SIG-M5 treated with dmso at 0.1 percent for 504 hours (cell line): ENCODE measurements around the gene ATP5F1D.
A peak's percentile ranks its signal among the peaks of the same experiment; 100 is the strongest.
"Not testable (repeated sequence)": the region's sequence is repeated elsewhere in the genome, so short reads cannot be mapped to it uniquely, and the experiment has no call there.

ENCODE experiments used
- DNase-seq: peaks from one replicate; lab custom pipeline; 2025; ENCODE audit not compliant: unreplicated experiment; lab: John Stamatoyannopoulos, UW

Gene ATP5F1D

DNA sequence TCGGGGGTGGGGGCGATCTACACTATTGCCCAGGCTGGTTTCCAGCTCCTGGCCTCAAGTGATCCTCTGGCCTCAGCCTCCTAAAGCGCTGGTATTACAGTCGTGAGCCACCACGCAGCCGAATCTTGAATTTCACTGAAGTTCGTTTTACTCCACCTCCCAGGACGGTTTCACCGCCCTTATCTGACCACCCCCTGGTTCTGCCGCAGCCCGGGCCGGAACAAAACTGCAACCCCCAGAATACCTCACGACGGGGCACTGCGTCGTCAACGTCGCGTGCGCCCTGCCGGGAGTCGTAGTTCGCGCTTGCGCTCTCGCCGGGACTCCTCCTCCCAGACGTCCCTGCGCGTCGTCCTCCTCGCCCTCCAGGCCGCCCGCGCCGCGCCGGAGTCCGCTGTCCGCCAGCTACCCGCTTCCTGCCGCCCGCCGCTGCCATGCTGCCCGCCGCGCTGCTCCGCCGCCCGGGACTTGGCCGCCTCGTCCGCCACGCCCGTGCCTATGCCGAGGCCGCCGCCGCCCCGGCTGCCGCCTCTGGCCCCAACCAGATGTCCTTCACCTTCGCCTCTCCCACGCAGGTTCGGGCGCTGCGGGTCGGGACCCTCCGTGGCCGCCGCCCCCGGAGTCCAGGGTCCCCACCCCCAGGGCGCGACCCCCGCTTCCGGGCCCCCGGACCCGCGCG is at the start of gene ATP5F1D:
TSS of gene ATP5F1D (plus strand) at position 335 of the 679 bp plus-strand sequence. CDS start at position 435, 100 bp downstream.
- DNase-seq: peak; percentile 87

DNA sequence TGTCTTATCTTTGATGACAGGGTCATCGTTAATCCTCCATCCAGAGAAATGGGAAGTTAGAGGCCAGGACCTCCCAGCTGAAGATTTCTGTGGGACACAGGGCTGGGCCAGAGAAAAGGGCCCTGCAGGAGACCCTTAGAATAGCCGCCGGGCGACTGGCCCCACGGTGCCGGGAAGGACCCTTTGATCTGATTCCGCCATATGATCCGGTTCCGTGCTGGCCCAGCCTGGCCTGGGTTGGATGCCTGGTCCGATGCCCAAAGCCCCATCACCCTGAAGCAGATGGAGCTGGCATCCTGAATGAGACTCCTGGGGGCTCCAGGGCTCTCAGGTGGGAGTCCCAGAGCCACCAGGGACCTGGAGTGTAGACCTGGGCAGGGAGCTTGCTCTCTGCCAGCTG is 42.0 kb upstream of the ATP5F1D start:
- no peak for DNase-seq

DNA sequence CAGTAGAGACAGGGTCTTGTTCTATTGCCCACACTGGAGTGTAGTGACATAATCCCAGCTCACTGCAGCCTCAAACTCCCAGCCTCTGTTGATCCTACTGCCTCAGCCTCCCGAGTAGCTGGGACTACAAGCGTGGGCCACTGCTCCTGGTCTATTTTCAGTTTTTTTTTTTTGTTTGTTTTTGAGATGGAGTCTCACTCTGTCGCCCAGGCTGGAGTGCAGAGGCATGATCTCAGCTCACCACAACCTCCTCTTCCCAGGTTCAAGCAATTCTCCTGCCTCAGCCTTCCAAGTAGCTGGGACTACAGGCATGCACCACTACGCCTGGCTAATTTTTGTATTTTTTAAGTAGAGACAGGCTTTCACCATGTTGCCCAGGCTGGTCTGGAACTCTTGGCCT is 40.9 kb upstream of the ATP5F1D start:
- DNase-seq: not testable (repeated sequence)

DNA sequence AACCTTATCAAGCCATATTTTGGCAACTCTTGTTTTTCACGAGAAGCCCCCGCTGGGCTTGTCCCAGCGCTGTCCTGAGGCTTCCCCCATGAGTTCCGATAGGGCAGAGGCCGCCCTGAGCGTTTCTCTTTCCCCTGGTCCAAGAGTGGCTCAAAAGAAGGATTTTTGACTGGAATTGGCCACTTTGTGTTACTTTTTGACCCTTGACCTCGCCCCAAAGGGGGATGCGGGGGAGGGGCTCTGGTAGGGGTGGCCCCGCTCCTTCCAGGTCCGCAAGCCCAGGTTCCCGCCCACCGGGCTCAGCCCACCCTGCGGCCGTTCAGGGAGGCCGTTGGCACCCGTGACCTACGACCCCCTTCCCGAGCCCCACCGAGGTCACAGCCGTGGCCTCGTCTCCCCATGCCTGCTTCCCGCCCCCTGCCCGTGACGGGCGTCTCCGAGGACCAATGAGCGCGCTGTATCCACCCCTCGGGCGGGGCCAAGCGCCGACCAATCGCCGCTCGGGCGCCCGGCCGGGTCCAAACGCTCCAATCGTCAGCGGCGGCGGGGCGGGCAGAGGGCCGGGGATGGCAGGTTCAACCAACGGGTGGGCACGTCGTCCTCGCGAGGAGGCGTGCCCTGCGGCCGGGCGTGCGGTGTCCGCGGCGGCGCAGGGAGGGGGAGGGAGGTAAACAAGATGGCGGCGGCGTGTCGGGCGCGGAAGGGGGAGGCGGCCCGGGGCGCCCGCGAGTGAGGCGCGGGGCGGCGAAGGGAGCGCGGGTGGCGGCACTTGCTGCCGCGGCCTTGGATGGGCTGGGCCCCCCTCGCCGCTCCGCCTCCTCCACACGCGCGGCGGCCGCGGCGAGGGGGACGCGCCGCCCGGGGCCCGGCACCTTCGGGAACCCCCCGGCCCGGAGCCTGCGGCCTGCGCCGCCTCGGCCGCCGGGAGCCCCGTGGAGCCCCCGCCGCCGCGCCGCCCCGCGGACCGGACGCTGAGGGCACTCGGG is 36.1 kb upstream of the ATP5F1D start, which contains the start of gene STK11:
TSS of gene STK11 (plus strand) at position 665 of the 986 bp plus-strand sequence. CDS start 1,136 bp downstream, outside the sequence.
- DNase-seq: peak; percentile 93

DNA sequence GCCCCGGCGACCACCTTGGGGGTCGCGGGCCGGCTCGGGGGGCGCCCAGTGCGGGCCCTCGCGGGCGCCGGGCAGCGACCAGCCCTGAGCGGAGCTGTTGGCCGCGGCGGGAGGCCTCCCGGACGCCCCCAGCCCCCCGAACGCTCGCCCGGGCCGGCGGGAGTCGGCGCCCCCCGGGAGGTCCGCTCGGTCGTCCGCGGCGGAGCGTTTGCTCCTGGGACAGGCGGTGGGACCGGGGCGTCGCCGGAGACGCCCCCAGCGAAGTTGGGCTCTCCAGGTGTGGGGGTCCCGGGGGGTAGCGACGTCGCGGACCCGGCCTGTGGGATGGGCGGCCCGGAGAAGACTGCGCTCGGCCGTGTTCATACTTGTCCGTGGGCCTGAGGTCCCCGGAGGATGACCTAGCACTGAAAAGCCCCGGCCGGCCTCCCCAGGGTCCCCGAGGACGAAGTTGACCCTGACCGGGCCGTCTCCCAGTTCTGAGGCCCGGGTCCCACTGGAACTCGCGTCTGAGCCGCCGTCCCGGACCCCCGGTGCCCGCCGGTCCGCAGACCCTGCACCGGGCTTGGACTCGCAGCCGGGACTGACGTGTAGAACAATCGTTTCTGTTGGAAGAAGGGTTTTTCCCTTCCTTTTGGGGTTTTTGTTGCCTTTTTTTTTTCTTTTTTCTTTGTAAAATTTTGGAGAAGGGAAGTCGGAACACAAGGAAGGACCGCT is 35.2 kb upstream of the ATP5F1D start:
- DNase-seq: no peak

DNA sequence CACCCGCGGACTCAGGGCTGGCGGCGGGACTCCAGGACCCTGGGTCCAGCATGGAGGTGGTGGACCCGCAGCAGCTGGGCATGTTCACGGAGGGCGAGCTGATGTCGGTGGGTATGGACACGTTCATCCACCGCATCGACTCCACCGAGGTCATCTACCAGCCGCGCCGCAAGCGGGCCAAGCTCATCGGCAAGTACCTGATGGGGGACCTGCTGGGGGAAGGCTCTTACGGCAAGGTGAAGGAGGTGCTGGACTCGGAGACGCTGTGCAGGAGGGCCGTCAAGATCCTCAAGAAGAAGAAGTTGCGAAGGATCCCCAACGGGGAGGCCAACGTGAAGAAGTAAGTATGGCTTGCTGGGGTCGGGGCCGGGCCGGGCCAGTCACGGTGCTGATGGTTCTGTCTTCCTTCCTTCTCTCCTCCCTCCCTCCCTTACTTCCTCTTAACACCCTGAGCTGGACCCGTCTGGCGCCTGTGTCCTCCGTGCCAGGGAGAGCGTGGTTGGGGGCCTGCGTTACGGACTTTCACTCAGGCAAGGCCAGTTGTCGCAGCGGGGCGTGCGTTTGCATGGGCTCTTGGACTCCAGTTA is 34.6 kb upstream of the ATP5F1D start:
- DNase-seq: peak; percentile 61

DNA sequence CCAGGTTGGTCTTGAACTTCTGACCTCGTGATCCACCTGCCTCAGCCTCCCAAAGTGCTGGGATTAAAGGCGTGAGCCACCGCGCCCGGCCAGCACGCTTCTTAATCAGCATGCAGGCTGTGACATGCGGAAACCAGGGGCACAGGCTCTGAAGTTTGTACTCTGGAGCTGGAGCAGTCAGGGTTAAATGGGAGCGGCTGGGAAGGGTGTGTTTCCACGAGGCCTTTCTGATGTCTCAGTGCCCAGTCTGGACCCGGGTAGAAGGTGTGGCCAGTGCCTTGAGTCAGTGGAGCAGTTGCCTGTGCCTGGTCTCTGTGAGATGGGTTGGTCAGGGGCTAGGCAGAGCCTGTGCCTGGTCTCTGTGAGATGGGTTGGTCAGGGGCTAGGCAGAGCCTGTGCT is 32.7 kb upstream of the ATP5F1D start:
- not testable (repeated sequence) for DNase-seq

DNA sequence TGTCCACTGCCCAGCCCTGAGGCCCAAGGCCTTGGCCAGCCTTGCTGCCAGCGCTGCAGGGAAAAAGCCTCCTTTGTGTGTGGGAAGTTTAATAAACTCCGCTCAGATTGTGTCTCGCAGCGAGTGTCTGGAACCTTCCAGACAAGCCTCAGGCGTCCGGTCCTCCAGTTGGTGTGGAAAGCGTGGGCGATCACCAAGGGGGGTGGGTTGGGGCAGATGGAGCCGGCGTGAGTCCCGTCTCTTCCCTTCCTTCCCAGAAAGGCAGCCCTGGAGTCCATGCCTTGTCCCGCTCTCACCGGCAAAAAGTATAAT is 31.4 kb upstream of the ATP5F1D start:
- DNase-seq: no peak

DNA sequence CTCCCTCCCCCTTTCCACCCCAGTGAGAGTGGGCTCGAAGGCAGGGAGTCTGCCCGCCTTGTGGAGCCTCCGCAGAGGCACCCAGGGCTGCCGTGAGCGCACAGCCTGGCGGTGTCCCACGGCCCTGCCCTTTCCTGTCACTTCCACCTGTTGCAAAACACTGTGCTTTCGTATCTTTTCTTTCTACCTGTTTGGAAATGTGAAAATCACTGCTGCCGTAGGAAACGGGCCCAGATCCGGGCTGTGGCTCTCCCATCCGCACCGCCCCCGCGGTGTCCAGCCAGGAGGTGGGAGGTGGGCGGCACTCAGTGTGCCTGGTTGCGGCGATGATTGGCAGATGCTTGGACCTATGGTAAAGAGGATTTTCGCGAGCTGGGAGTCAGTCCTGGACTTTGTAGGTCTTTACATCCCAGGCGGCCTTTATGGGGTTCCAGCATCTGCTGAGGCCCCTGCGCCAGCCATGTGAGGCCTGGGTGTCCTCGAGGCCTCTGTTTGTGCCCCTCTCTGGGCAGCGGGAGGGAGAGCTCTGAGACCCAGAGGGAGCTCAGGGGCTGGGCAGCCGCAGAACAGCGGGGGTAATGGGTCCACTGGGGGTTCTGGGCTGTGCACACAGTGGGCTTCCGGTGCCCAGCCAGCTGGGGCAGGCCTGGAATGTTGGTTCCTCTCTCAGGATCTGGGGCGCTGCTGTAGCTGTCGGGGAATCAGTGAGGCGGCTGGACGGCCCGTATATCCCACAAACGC is 29.9 kb upstream of the ATP5F1D start:
- no peak for DNase-seq

DNA sequence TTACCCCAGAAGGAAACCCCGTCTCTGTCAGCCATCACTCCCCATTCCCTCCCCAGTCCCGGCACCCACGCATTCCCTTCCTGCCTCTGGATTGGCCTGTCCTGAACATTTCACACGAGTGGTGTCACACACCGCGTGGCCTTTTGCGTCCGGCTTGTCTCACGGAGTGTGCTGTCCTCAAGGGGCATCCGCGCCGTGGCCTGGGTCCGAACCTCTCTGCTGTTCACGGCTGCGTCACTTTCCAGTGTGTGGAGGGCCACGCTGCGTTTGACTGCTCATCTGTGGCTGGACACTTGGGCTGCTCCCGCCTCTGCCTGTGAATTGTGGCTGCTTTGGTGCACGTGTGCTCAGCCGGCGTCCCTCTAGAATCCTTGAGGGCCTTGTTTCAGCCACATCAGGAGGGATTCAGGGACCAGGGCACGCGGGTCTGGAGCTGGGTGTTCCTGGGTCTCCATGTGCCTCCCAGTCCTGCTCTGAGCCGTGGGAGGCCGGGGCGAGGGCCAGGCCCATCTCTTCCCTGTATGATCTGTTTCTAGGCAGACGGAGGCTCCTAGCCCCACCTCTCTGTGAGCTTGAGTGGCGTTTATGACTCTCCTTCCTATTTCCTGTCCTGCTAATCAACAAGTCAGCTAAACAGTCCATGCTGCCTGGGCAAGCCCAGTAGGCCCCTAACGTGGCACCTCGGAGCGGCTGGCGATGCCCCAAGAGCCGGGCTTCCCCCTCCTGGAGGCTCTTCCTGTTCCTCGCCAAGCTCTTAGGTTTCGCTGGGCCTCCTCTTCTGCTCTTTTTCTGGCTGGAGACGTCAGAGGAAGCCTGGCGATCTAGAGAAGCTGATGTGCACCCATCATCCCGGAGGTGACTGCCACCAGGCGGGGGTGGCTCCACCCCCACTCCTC is 27.9 kb upstream of the ATP5F1D start:
- peak; percentile 35 for DNase-seq

DNA sequence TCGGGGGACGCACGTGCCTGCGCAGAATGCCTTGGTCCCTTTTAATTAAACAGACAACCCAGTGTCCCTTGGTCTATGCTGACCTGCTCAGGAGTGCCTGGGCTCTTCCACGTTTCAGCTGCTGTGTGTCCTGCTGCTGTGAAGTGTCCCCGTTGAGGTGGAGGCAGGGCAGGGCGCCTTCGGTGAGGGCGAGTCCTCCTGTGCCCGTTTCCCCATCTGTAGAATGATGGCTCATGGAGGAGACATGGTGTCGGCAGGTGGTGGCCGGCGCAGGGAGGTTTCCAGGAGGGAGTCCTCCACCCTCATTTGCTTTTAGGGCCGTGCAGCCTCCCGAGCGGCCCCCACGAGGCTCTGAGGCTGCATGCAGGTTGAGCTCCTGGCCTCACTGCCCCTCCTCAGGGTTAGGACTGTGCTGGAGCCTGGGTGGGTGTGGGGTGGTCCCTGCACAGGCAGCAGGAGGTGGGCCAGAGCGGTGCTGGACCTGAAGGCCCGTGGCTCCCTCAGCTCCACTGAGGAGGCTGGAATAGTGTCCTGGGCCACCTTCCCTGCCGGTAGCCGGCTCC is 27.2 kb upstream of the ATP5F1D start:
- DNase-seq: no peak

DNA sequence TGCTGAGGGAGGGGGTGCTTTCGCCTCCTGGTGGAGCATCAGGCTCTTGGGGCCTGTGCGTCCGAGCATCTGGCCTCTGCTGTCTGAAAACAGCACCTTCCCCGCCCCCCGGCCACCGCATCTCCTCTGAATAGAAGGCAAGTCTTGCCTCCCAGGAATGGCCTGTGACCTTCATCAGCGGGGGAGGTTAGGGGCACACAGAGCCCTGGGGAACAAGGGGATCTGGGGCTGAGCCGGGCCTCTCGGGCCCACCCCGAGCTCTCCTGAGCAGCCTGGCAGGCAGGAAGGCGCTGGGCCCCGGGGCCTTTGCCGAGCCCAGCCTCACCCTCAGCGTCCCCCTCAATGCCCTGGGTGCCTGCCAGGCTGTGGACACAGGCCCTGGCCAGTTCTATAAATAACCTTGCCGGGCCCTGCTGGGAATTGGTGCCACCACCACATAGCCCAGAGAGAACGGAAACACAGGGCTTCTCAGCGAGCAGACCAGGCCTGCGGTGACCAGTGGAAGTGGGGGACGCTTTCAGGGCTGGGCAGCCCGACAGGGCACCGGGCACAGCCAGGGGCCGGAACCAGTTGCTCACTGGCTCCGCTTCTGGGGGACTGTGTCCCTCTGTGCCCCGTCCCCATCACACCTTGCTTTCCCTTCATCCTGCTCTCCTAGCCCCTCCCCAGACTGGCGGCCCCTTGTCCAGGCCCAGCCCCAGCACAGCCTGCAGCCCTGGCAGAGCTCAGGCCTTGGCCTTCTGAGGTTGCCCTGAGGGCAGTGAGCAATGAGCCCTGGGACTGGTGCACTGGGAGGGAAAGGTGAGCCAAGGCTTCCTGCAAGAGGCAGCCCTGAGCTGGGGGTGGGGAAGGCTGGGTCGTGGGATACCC is 26.5 kb upstream of the ATP5F1D start:
- DNase-seq: no peak

DNA sequence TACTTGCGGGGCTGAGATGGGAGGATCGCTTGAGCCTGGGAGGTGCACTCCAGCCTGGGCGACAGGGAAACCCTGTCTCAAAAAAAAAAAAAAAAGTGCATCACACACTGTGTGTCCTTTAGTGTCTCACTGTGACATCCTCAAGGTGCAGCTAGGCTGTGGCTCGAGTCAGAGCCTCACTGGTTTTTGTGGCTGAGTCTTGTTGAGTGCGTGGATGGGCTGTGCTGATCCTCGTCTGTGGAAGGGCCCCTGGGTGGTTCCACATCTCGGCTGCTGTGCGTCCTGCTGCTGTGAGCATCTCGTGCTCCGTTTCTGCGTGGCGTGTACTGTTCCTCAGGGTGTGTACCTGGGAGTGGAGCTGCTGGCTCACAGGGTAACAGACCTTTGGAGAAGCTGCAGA is 24.8 kb upstream of the ATP5F1D start:
- DNase-seq: no peak

DNA sequence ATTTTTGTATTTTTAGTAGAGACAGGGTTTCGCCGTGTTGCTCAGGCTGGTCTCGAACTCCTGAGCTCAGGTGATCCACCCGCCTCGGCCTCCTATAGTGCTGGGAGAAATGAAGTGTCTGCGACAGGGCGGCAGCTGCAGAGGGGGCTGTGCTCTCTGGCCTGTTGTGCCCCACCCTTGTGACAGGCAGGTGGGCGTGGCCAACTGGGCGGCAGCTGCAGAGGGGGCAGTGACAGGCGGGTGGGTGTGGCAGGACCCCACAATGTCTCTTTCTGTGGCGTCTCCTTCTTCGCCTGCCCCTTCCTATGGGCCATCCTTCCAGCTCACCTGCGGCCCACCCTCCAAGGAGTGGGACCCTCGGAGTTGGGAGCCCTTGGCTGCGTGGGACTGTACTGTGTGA is 24.2 kb upstream of the ATP5F1D start:
- no peak for DNase-seq

DNA sequence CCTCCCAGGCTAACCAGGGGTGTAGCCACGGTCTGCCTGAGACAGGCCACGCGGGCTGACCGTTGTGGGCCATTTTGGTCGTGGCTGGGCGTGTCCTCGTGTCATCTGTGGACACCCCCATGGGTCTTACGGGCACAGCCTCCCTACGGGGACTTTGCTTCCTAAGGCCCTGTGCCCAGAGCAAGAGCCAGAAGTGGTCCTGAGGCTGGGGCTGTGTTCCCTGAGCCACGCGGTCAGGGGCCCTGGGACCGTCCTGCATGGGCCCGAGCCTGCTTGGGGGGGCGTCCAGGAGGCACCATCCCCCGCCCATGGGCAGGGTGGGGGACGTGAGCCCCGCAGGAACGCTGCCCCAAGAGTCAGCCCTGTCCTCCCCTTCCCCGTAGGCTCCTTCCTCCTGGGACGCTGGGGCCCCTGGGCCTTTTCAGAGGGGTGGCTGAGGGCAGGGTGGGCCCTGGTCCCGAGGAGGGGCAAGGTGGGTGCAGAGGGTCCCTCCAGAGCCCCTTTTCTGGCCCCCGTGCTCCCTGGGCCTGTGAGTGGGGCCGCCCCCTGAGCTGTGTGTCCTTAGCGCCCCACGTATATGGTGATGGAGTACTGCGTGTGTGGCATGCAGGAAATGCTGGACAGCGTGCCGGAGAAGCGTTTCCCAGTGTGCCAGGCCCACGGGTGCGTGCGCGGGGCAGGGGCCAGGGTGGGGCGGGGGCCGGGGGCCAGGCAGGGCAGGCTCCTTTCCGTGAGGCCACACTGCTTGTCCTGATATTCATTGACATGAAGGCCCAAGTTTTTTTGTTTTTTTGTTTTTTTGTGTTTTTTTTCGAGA is 22.6 kb upstream of the ATP5F1D start:
- DNase-seq: no peak

DNA sequence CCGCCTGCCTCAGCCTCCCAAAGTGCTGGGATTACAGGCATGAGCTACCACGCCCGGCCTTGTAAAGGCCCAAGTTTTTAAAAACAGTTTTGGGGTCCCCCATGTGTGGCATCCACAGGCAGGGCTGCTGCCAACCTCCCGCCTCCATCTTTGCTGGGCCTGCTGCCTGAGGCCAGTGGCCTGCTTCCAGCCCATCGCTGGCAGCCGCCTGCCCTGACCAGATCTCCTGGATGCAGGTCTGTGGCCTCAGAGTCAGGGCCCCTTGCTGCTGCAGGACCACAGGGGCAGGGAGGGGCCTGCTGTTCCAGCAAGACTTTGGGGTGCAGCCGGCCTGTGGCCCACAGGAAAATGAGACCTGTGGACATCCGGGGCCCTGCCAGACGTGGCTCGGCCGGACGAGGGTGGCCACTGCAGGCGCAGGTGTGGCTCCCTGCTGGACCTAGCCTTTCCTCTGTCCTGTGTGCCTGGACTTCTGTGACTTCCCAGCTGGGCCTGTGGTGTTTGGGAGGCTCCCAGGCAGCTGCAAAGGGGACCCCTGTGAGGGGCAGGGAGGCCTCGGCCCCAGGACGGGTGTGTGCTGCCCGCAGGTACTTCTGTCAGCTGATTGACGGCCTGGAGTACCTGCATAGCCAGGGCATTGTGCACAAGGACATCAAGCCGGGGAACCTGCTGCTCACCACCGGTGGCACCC is 21.6 kb upstream of the ATP5F1D start:
- no peak for DNase-seq

DNA sequence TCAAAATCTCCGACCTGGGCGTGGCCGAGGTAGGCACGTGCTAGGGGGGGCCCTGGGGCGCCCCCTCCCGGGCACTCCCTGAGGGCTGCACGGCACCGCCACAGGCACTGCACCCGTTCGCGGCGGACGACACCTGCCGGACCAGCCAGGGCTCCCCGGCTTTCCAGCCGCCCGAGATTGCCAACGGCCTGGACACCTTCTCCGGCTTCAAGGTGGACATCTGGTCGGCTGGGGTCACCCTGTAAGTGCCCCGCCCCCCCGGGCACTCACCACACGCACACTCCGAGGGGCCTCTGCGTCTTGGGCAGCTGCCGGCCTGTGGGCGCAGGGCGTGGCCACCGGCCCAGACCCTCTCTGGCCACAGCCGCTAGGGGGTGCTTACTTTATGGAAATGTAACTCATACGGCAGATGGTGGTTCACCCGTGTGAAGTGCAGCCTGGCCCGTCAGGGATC is 21.0 kb upstream of the ATP5F1D start:
- DNase-seq: no peak
